Measurements from ENCODE around the gene LCLAT1.

The LCLAT1 gene

DNA sequence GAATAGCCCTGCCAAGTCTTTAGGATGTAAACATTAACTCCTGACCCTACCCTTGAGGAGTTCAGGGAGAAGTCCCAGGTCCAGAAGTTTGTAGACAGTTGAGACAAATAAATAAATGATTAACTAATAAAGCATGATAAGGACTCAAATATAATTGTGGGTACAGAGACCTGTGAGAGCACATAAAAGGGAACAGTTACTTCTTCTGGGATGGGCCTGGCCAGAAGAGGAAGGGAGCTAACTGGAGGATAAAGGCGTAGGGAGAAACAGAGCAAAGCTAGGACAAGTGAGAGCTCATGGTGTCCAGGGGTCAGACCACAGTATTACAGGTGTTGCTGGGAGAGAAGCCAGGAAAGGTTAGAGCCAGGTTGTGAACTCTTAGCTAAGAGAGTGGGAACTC, 3.0 kb downstream of the LCLAT1 start:
- Histone ChIP-seq H3K27me3 (replicated peaks) (no peaks in the 10 kb centered on the region), H3K4me3 (ENCODE audit: low read depth, low read length) (no peak overlapping the region), H3K27ac (no peak overlapping the region), H3K36me3 (replicated peaks) (no peaks in the 10 kb centered on the region)
- in situ Hi-C loops (cut with HindIII; ENCODE audit: low pct_ligation_motif_present, low sequenced_read_pairs), result no loop called here
- no peak for DNase-seq
- TF ChIP-seq, protein P1, sequence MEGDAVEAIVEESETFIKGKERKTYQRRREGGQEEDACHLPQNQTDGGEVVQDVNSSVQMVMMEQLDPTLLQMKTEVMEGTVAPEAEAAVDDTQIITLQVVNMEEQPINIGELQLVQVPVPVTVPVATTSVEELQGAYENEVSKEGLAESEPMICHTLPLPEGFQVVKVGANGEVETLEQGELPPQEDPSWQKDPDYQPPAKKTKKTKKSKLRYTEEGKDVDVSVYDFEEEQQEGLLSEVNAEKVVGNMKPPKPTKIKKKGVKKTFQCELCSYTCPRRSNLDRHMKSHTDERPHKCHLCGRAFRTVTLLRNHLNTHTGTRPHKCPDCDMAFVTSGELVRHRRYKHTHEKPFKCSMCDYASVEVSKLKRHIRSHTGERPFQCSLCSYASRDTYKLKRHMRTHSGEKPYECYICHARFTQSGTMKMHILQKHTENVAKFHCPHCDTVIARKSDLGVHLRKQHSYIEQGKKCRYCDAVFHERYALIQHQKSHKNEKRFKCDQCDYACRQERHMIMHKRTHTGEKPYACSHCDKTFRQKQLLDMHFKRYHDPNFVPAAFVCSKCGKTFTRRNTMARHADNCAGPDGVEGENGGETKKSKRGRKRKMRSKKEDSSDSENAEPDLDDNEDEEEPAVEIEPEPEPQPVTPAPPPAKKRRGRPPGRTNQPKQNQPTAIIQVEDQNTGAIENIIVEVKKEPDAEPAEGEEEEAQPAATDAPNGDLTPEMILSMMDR (IDR thresholded peaks at IDR 0.05; ENCODE audit: low read depth, low read length, missing control alignments), result no peak

DNA sequence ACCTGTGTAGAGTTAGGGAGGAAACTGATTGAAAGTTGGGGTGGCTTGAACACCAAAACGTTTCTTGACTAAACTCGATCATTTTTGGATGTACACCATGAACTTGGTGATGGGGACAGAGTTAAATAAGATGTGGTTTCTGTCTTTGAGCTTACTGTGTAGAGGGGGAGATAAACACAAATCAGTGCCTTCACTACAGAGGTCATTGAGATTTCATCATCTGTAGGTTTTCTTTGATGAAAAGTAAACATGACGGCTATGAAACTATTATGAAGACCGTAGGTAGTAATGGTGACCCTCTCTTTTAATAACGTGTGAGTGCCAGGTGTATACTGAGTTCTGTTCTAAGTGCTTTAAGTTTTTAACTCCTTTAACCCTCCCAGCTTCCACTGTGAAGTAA, 6.5 kb downstream of the LCLAT1 start:
- Histone ChIP-seq H3K36me3 (replicated peaks) (no peaks in the 10 kb centered on the region), H3K27ac (no peak overlapping the region), H3K4me3 (ENCODE audit: low read depth, low read length) (no peak overlapping the region), H3K27me3 (replicated peaks) (no peaks in the 10 kb centered on the region)
- TF ChIP-seq, protein P1 (IDR thresholded peaks at IDR 0.05; ENCODE audit: low read depth, low read length, missing control alignments), result no peak
- in situ Hi-C loops (cut with HindIII; ENCODE audit: low pct_ligation_motif_present, low sequenced_read_pairs), result no loop called here
- no peak for DNase-seq

DNA sequence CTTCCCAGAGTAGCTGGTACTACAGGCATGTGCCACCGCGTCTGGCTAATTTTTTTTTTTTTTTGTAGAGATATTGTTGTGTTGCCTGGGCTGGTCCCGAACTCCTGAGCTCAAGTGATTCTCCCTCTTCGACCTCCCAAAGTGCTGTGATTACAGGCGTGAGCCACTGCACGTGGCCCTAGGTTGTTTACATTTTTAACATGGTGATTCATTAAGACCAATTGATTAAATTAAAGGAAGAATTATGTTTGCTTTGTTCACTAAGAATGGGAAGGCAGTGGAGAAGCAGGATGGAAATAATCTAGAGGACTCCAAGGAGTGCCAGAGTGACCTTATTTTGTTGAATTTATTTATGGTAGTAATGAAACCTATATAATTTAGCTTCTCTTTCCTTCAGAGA, 7.5 kb downstream of the LCLAT1 start:
- TF ChIP-seq, protein P1 (IDR thresholded peaks at IDR 0.05; ENCODE audit: low read depth, low read length, missing control alignments), result no peak
- in situ Hi-C loops (cut with HindIII; ENCODE audit: low pct_ligation_motif_present, low sequenced_read_pairs), result no loop called here
- no peak for DNase-seq
- no peak overlapping the region for H3K4me3 ChIP-seq (ENCODE audit: low read depth, low read length)
- H3K27me3 ChIP-seq (replicated peaks), result no peaks in the 10 kb centered on the region
- no peaks in the 10 kb centered on the region for H3K36me3 ChIP-seq (replicated peaks)
- H3K27ac ChIP-seq, result no peak overlapping the region

DNA sequence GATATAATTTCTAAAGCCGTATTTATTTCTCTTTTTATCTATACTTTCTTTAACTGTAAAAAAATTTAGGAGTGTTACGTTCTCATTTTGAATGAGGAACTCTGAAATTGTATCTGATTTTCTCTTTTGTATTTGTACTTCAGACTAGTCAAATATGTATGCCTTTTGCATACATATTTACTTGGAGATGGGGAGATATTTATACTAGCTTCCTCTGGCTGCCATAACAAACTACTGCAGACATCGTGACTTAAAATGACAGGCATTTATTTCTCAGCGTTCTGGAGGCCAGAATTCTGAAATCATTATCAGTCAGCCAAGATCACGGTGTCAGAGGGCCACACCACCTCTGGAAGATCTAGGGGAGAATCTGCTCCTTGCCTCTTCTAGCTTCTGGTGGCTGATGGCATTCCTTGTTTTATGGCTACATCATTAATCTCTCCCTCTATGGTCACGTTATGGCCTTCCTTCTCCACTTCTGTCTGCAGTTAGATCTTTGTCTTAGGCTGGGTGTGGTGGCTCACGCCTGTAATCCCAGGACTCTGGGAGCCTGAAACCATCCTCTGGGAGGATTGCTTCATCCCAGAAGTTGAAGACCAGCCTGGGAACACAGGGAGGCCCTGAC, 8.2 kb downstream of the LCLAT1 start:
- Histone ChIP-seq H3K27ac (no peak overlapping the region), H3K27me3 (replicated peaks) (no peaks in the 10 kb centered on the region), H3K36me3 (replicated peaks) (no peaks in the 10 kb centered on the region), H3K4me3 (ENCODE audit: low read depth, low read length) (no peak overlapping the region)
- TF ChIP-seq, protein P1 (IDR thresholded peaks at IDR 0.05; ENCODE audit: low read depth, low read length, missing control alignments), result no peak
- DNase-seq, result no peak
- in situ Hi-C loops (cut with HindIII; ENCODE audit: low pct_ligation_motif_present, low sequenced_read_pairs), result no loop called here

DNA sequence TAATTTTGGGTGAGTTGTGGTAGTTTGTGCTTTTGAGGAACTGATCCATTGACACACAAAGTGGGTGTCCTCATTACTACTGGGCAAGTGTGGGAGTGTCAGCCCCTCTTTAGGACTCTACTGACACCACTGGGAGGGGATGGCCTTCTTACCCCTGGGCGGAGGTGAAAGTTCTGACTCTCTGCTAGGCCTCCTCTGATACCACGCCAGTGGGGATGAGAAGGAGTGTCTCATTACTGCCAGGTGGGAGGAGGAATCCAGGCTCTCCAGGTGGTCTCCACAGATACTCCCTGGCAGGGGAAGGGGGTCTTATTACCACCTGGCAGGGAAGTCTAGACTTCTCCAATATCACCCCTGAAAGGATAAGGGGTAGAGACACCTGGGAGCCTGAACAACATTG, 9.1 kb downstream of the LCLAT1 start:
- Histone ChIP-seq H3K27me3 (replicated peaks) (no peaks in the 10 kb centered on the region), H3K27ac (no peak overlapping the region), H3K4me3 (ENCODE audit: low read depth, low read length) (no peak overlapping the region), H3K36me3 (replicated peaks) (no peaks in the 10 kb centered on the region)
- DNase-seq, result no peak
- in situ Hi-C loops (cut with HindIII; ENCODE audit: low pct_ligation_motif_present, low sequenced_read_pairs), result no loop called here
- TF ChIP-seq, protein P1 (IDR thresholded peaks at IDR 0.05; ENCODE audit: low read depth, low read length, missing control alignments), result no peak

DNA sequence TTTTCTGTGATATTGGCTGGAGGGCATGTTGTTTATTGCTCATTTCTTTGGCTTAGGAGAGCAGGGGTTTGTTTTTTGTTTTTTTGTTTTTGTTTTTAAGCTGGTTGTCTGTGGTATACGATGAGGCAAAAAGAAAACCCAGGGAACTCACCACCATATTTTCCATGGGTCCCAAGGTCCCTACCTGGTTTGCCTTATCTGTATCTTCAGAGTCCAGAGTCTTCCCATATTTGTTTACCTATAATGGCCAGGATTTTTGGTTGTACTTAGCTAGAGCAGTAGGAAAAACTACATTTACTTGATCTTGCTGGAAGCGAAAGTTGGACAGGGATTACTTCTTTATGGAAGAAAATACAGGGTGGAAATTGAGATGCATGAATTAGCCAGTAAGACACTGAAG, 9.5 kb downstream of the LCLAT1 start:
- TF ChIP-seq, protein P1 (IDR thresholded peaks at IDR 0.05; ENCODE audit: low read depth, low read length, missing control alignments), result no peak
- Histone ChIP-seq H3K27me3 (replicated peaks) (no peaks in the 10 kb centered on the region), H3K4me3 (ENCODE audit: low read depth, low read length) (no peak overlapping the region), H3K36me3 (replicated peaks) (no peaks in the 10 kb centered on the region), H3K27ac (no peak overlapping the region)
- in situ Hi-C loops (cut with HindIII; ENCODE audit: low pct_ligation_motif_present, low sequenced_read_pairs), result no loop called here
- DNase-seq, result no peak
